ENCODE data around the gene CTDSP2.

The CTDSP2 gene

DNA sequence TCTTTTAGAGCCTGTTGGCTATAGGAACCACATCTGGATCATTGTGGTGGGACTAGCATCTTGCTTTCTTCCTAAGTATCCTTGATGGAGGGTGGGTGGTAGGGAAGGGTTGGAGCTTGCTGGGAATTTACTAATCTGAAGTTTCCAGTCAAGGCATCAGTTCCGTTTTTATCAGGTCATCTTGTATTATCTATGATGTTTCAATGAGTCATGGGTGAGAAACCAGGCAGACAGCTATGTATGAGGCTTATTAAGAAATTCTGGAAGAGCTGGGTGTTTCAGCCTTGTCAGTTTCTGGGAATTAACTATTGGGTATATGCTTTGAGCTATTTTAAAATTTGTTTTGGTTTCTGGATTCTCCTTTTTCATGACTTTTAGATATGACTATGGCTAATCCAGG lies 52.6 kb downstream of the CTDSP2 start:
- H3K4me1 Mint-ChIP-seq: no peaks in the 10 kb centered on the region
- H3K27me3 Mint-ChIP-seq: no peaks in the 10 kb centered on the region
- no peaks in the 10 kb centered on the region for H3K9me3 Mint-ChIP-seq
- H3K36me3 Mint-ChIP-seq: peaks cover 20 to 47% of the 10 kb centered on the region in 2 donors
- H3K27ac Mint-ChIP-seq: no peak overlapping the region
- no peak for DNase-seq
- ATAC-seq (replicated peaks): no peak
- no peak overlapping the region for H3K4me3 Mint-ChIP-seq

DNA sequence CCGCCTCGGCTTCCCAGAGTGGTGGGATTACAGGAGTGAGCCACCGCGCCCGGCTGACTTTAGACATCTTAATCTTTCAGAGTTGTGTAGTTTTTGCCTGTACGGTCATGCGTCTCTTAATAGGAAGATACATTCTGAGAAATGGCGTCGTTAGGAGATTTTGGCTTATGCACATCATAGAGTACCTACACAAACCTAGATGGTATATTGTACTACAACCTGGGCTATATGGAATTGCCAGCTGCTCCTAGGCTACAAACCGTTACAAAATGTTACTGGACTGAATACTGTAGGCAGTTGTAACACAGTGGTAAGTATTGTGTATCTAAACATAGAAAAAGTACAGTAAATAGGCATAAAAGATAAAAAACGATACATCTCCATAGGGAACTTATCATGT lies 62.7 kb downstream of the CTDSP2 start:
- Mint-ChIP-seq H3K36me3 (peaks cover 17 to 35% of the 10 kb centered on the region in 2 donors), H3K4me3 (peak overlapping the region; percentile 58 to 72), H3K9me3 (no peaks in the 10 kb centered on the region), H3K4me1 (peaks cover 8 to 22% of the 10 kb centered on the region in 2 donors), H3K27ac (no peak overlapping the region), H3K27me3 (no peaks in the 10 kb centered on the region)
- no peak for DNase-seq
- no peak for ATAC-seq (replicated peaks)

DNA sequence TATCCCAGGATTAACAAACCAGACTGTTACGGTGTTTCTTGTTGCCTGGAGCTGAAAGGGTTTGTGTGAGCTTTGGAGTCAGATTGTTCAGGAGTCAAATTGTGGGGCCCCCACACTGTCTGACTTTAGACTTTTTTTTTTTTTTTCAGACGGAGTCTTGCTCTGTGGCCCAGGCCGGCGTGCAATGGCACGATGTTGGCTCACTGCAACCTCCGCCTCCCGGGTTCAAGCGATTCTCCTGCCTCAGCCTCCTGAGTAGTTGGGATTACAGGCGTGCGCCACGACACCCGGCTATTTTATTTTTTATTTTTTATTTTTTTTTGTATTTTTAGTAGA lies 63.1 kb downstream of the CTDSP2 start:
- Mint-ChIP-seq H3K4me3 (peak overlapping the region; percentile 98 to 100), H3K36me3 (peaks cover 13 to 33% of the 10 kb centered on the region in 2 donors), H3K27me3 (no peaks in the 10 kb centered on the region), H3K4me1 (peaks cover 8 to 22% of the 10 kb centered on the region in 2 donors), H3K9me3 (no peaks in the 10 kb centered on the region), H3K27ac (peak overlapping the region; percentile 98)
- DNase-seq (no peak), ATAC-seq (replicated peaks) (no peak)

- Mint-ChIP-seq H3K27ac (peak within 1 kb of the TSS; percentile 98), H3K27me3 (no peaks in the 10 kb centered on the region), H3K9me3 (no peaks in the 10 kb centered on the region), H3K4me1 (peaks cover 8 to 22% of the 10 kb centered on the region in 2 donors), H3K4me3 (peak within 1 kb of the TSS; percentile 98 to 100), H3K36me3 (peaks cover 11 to 33% of the 10 kb centered on the region in 2 donors)
- ATAC-seq (replicated peaks) (peak; percentile 92 to 95), DNase-seq (peak; percentile 88)
Observed at GRCh38 chr12:57782608-57783465, 63.7 kb downstream of the CTDSP2 start, which contains the start of gene TSFM. Gene TSFM (plus strand): TSS chr12:57782787. CDS start chr12:57782802, 15 bp downstream.

- peak in 1 of 2 donors; percentile 3 for ATAC-seq (replicated peaks)
- peak overlapping the region; percentile 98 for H3K27ac Mint-ChIP-seq
- no peak for DNase-seq
- H3K4me3 Mint-ChIP-seq: peak overlapping the region; percentile 98 to 100
- H3K9me3 Mint-ChIP-seq: no peaks in the 10 kb centered on the region
- no peaks in the 10 kb centered on the region for H3K27me3 Mint-ChIP-seq
- peaks cover 9 to 27% of the 10 kb centered on the region in 2 donors for H3K36me3 Mint-ChIP-seq
- H3K4me1 Mint-ChIP-seq: peaks cover 8 to 22% of the 10 kb centered on the region in 2 donors
Observed at GRCh38 chr12:57782243-57782607, 64.3 kb downstream of the CTDSP2 start.

GRCh38 chr12:57781801-57782200 lies 64.7 kb downstream of the CTDSP2 start:
- Mint-ChIP-seq H3K27ac (no peak overlapping the region), H3K4me1 (peaks cover 8 to 22% of the 10 kb centered on the region in 2 donors), H3K27me3 (no peaks in the 10 kb centered on the region), H3K9me3 (no peaks in the 10 kb centered on the region), H3K36me3 (peaks cover 10 to 25% of the 10 kb centered on the region in 2 donors), H3K4me3 (no peak overlapping the region)
- DNase-seq: no peak
- no peak for ATAC-seq (replicated peaks)

DNA sequence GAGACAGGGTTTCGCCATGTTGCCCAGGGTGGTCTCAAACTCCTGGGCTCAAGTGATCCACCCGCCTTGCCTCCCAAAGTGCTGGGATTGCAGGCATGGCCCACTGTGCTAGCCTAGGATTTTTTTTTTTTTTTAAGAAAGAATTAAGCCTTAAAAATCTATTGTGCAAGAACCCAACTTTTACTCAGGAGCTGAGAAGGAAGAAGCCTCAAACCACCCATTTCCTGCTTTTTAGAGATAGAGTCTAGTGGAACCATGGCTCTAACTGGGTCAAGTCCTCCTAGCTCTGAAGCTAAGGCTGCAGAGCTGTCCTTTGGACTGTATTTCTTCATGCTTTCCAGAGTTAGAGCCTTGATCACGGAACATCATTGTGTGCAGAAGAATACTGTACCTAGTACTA lies 65.3 kb downstream of the CTDSP2 start:
- ATAC-seq (replicated peaks) (no peak), DNase-seq (no peak)
- Mint-ChIP-seq H3K9me3 (no peaks in the 10 kb centered on the region), H3K36me3 (peaks cover 6 to 21% of the 10 kb centered on the region in 2 donors), H3K27me3 (no peaks in the 10 kb centered on the region), H3K4me3 (no peak overlapping the region), H3K4me1 (peaks cover 8 to 17% of the 10 kb centered on the region in 2 donors), H3K27ac (no peak overlapping the region)

DNA sequence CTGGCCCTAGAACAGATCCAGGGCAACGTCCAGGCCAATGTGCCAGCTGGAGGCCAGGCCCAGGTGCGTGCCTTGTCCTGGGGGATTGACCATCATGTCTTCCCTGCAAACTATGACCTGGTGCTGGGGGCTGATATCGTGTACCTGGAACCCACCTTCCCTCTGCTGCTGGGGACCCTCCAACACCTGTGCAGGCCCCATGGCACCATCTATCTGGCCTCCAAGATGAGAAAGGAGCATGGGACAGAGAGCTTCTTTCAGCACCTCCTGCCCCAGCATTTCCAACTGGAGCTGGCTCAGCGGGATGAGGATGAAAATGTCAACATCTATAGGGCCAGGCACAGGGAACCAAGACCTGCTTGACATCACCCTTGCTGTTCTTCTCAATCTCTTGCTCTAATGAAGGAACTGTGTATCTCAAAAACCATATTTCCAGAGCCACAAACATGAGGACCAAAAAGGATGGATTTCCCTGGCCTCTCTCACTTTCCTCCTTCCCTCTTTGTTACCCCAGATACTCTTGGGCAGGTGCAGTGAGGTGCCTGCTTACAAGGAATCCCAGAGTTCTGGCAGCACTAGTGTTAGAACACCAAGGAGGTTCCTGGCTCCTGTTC lies 66.1 kb downstream of the CTDSP2 start:
- H3K4me3 Mint-ChIP-seq: no peak overlapping the region
- ATAC-seq (replicated peaks): no peak

DNA sequence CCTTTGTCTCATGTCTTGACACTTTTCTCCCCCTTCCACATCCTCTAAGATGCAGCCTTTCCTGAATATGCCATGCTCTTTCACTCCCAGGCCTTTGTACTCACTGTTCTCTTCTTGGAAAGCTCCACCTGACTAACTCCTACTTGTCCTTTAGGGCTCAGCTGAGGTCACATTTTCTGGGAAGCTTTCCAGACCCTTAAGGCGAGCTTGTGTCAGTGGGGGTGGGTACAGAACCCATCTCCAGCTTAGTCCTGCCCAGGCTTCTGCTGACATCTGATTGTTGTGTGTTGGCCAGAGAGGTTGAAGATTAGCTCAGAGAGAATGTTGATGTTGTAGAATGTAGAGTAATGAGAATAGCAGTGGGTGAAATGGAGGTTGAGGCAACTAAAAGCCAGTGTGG lies 66.8 kb downstream of the CTDSP2 start:
- Mint-ChIP-seq H3K9me3 (no peaks in the 10 kb centered on the region), H3K27ac (no peak overlapping the region), H3K27me3 (no peaks in the 10 kb centered on the region), H3K36me3 (peaks cover 10 to 25% of the 10 kb centered on the region in 2 donors), H3K4me3 (no peak overlapping the region), H3K4me1 (peaks cover 8 to 15% of the 10 kb centered on the region in 2 donors)
- no peak for DNase-seq
- ATAC-seq (replicated peaks): no peak

More for the DNA sequence above, 66.1 kb downstream of the CTDSP2 start:
- no peaks in the 10 kb centered on the region for H3K27me3 Mint-ChIP-seq
- H3K27ac Mint-ChIP-seq: no peak overlapping the region
- H3K36me3 Mint-ChIP-seq: peaks cover 10 to 25% of the 10 kb centered on the region in 2 donors
- DNase-seq: no peak
- peaks cover 8 to 15% of the 10 kb centered on the region in 2 donors for H3K4me1 Mint-ChIP-seq
- H3K9me3 Mint-ChIP-seq: no peaks in the 10 kb centered on the region

DNA sequence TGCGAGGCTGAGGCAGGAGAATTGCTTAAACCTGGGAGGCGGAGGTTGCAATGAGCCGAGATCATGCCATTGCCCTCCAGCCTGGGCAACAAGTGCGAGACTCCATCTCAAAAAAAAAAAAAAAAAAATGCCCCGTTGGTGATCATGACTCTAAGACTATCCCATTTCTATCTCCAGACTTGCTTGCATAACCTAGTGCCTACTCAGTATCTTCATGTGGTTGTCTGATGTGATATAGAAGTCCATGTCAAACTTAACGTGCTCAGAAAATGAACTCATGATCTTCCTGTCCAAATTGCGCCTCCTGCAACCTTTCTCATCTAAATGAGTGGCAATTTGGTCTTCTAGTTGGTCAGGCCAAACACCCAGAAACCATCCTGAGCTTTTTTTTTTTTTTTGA lies 68.6 kb downstream of the CTDSP2 start:
- DNase-seq: no peak
- no peaks in the 10 kb centered on the region for H3K9me3 Mint-ChIP-seq
- H3K27me3 Mint-ChIP-seq: peaks cover 0 to 1% of the 10 kb centered on the region in 2 donors
- no peak for ATAC-seq (replicated peaks)
- H3K27ac Mint-ChIP-seq: no peak overlapping the region
- no peak overlapping the region for H3K4me3 Mint-ChIP-seq
- peaks cover 4 to 10% of the 10 kb centered on the region in 2 donors for H3K4me1 Mint-ChIP-seq
- H3K36me3 Mint-ChIP-seq: peaks cover 6 to 21% of the 10 kb centered on the region in 2 donors

DNA sequence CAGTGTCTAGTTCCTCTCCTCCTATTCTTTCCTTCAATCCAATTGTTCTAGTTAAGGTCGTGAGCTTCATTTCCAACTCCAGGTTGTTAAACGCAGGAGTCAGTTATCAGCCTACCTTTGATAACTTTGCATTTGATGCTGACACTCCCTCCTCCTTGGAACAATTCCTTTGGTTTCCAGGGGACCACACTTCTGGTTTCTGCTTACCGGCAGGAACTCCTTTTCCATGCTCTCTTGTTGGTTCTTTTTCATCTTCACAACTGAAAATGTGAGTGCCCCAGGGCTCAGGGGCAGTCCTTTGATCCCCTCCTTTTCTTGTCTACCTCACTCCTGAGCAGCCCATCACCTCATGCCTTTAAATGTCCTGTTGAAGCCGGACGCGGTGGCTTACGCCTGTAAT lies 69.2 kb downstream of the CTDSP2 start:
- no peak for ATAC-seq (replicated peaks)
- H3K27ac Mint-ChIP-seq: no peak overlapping the region
- peaks cover 7 to 20% of the 10 kb centered on the region in 2 donors for H3K36me3 Mint-ChIP-seq
- peaks cover 0 to 4% of the 10 kb centered on the region in 2 donors for H3K27me3 Mint-ChIP-seq
- H3K9me3 Mint-ChIP-seq: no peaks in the 10 kb centered on the region
- H3K4me1 Mint-ChIP-seq: peaks cover 5 to 10% of the 10 kb centered on the region in 2 donors
- no peak overlapping the region for H3K4me3 Mint-ChIP-seq
- no peak for DNase-seq

DNA sequence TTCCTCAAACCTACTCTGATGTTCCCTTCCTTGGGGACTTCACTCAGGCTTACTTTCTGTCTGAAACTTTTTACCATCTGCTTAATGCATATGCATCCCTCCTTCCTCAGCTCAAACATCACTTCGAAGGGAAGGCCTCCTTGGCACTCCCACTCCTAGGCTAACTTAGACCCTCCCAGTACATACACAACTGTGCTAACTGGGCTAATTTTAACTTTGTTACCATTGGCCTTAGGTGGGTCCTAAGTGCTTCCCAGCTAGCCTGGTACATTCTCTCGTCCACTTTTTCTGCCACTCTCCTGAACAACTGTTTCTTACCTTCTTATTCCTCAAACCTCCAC lies 70.3 kb downstream of the CTDSP2 start:
- Mint-ChIP-seq H3K36me3 (peaks cover 7 to 25% of the 10 kb centered on the region in 2 donors), H3K4me3 (no peak overlapping the region), H3K4me1 (peaks cover 9 to 14% of the 10 kb centered on the region in 2 donors), H3K27me3 (peaks cover 0 to 4% of the 10 kb centered on the region in 2 donors), H3K9me3 (no peaks in the 10 kb centered on the region), H3K27ac (no peak overlapping the region)
- ATAC-seq (replicated peaks): no peak
- DNase-seq: no peak

DNA sequence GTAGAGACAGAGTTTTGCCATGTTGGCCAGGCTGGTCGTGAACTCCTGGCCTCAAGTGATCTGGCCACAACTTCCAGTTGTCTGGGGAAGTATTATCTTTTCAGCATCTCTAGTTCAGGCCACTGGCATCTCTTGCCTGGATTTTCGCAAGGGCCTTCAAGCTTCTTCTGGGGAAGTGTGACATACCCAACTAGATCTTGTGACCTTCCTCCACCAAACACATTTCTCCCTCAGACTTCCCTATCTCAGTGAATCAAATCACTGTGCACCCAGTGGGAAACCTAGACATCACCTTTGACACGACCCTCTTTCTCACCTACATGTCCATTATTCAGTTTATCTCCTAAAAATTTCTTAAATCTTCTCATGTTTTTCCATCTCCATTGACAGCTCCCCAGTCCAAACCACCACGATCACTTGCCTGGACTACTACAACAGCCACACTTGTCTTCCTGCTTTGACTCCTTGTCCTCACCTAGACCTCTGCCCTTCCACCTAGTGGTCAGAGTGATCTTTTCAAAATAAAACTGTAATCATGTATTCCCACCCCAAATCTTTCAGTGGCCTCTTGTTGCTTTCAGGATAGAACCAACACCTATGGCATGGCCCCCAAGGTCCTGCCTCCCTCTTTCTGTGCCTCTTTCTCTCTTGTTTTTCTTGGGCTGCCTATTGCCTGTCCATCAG lies 70.8 kb downstream of the CTDSP2 start:
- DNase-seq (no peak), ATAC-seq (replicated peaks) (no peak)
- no peak overlapping the region for H3K27ac Mint-ChIP-seq
- peaks cover 7 to 29% of the 10 kb centered on the region in 2 donors for H3K36me3 Mint-ChIP-seq
- peaks cover 12 to 19% of the 10 kb centered on the region in 2 donors for H3K4me1 Mint-ChIP-seq
- H3K27me3 Mint-ChIP-seq: peaks cover 0 to 4% of the 10 kb centered on the region in 2 donors
- H3K4me3 Mint-ChIP-seq: no peak overlapping the region
- H3K9me3 Mint-ChIP-seq: no peaks in the 10 kb centered on the region

GRCh38 chr12:57775044-57775443 lies 71.5 kb downstream of the CTDSP2 start:
- H3K36me3 Mint-ChIP-seq: peaks cover 12 to 36% of the 10 kb centered on the region in 2 donors
- peaks cover 0 to 4% of the 10 kb centered on the region in 2 donors for H3K27me3 Mint-ChIP-seq
- H3K27ac Mint-ChIP-seq: no peak overlapping the region
- H3K4me3 Mint-ChIP-seq: no peak overlapping the region
- H3K9me3 Mint-ChIP-seq: no peaks in the 10 kb centered on the region
- DNase-seq (no peak), ATAC-seq (replicated peaks) (no peak)
- H3K4me1 Mint-ChIP-seq: peaks cover 16 to 26% of the 10 kb centered on the region in 2 donors
